IMR-90 (cell line): ENCODE results near the gene GALNT7. TPM values are rescaled to one million over a fixed set of nuclear protein-coding genes. Genes with fewer than 3 reads are reported as not detected.

Experiments used
- ATAC-seq: fragments of 200-7000 bp; cut with Tn5 transposase; 2 replicates; pipeline ENCODE4 v1.9.1; 2020; ENCODE audit warnings: low read depth, mild to moderate bottlenecking, moderate library complexity
- BruUV-seq: library from RNA; stranded (reverse); fragments of 400-500 nt; replicated peaks from 2 replicates; lab custom pipeline; 2021; lab: Mats Ljungman, UMichigan
- CTCF ChIA-PET: fragments of 300-600 bp; formaldehyde crosslinking; extraction: SDS; loops from one replicate; lab custom pipeline; 2021; ENCODE audit warnings: antibody characterized with exemption; lab: Yijun Ruan, JAX
- POLR2A ChIA-PET: fragments of 300-600 bp; sonication (Branson Sonifier 250); formaldehyde crosslinking; loops from one replicate; lab custom pipeline; 2022; ENCODE audit warnings: antibody characterized with exemption; ENCODE audit not compliant: unreplicated experiment; lab: Charles Lee
- DNase-seq: peaks from one replicate; pipeline ENCODE4 v3.0.0; 2013
- H2AFZ ChIP-seq: replicated peaks from 2 replicates; pipeline ENCODE3; 2013; ENCODE audit warnings: low read length, mild to moderate bottlenecking; ENCODE audit not compliant: poor library complexity
- H2AK5ac ChIP-seq: 2 replicates; pipeline ENCODE4 v1.6.1; 2013; ENCODE audit warnings: low read depth, low read length, inconsistent platforms
- H2AK9ac ChIP-seq: replicated peaks from 2 replicates; pipeline ENCODE3; 2013; ENCODE audit warnings: mild to moderate bottlenecking, low read depth, low read length, moderate library complexity; ENCODE audit not compliant: poor library complexity
- H2BK120ac ChIP-seq: 2 replicates; pipeline ENCODE4 v1.6.1; 2013; ENCODE audit warnings: low read depth, low read length, inconsistent platforms
- H2BK15ac ChIP-seq: 3 replicates; pipeline ENCODE4 v1.6.1; 2013; ENCODE audit warnings: low read depth, low read length, inconsistent platforms
- H2BK20ac ChIP-seq: 2 replicates; pipeline ENCODE4 v1.6.1; 2013; ENCODE audit warnings: low read depth, mild to moderate bottlenecking, inconsistent platforms, low read length, moderate library complexity
- H2BK5ac ChIP-seq: 2 replicates; pipeline ENCODE4 v1.6.1; 2013; ENCODE audit warnings: mild to moderate bottlenecking, low read depth, low read length, inconsistent platforms; ENCODE audit not compliant: poor library complexity, severe bottlenecking
- H3K14ac ChIP-seq: replicated peaks from 2 replicates; pipeline ENCODE4 v1.6.1; 2013; ENCODE audit warnings: low read depth, low read length, inconsistent platforms
- H3K18ac ChIP-seq: 2 replicates; pipeline ENCODE4 v1.6.1; 2013; ENCODE audit warnings: low read depth, low read length, control low read depth
- H3K23ac ChIP-seq: 2 replicates; pipeline ENCODE4 v1.6.1; 2013; ENCODE audit warnings: low read depth, low read length, inconsistent platforms
- H3K27ac ChIP-seq: 2 replicates; pipeline ENCODE4 v1.5.1; 2013; ENCODE audit warnings: mild to moderate bottlenecking, control low read depth, low read length; ENCODE audit not compliant: insufficient read depth
- H3K27me3 ChIP-seq: 2 replicates; pipeline ENCODE4 v1.6.1; 2013; ENCODE audit warnings: low read length; ENCODE audit not compliant: control insufficient read depth, insufficient read depth
- H3K36me3 ChIP-seq: 2 replicates; pipeline ENCODE4 v1.6.1; 2013; ENCODE audit warnings: low read length, mixed read lengths; ENCODE audit not compliant: control insufficient read depth, insufficient read depth
- H3K4ac ChIP-seq: 2 replicates; pipeline ENCODE4 v1.6.1; 2013; ENCODE audit warnings: low read depth, low read length, inconsistent platforms
- H3K4me1 ChIP-seq: 2 replicates; pipeline ENCODE4 v1.6.1; 2013; ENCODE audit warnings: low read length, mixed read lengths; ENCODE audit not compliant: control insufficient read depth, insufficient read depth
- H3K4me2 ChIP-seq: 2 replicates; pipeline ENCODE4 v1.6.1; 2013; ENCODE audit warnings: low read depth, mild to moderate bottlenecking, control low read depth, low read length, moderate library complexity
- H3K4me3 ChIP-seq: 2 replicates; pipeline ENCODE4 v1.5.1; 2013; ENCODE audit warnings: low read depth, mild to moderate bottlenecking, control low read depth, low read length, moderate library complexity; ENCODE audit not compliant: insufficient read depth
- H3K56ac ChIP-seq: 2 replicates; pipeline ENCODE4 v1.6.1; 2013; ENCODE audit warnings: low read length, inconsistent platforms; ENCODE audit not compliant: insufficient read depth; ENCODE audit errors: extremely low read depth
- H3K79me1 ChIP-seq, 2 experiments: 2 replicates each; pipeline ENCODE4 v1.6.1; 2013; ENCODE audit warnings: low read length in 2 of 2, inconsistent platforms in 1 of 2, low read depth in 1 of 2
- H3K9ac ChIP-seq: 2 replicates; pipeline ENCODE4 v1.6.1; 2013; ENCODE audit warnings: low read depth, low read length, control low read depth
- H3K9me1 ChIP-seq: 2 replicates; pipeline ENCODE4 v1.6.1; 2013; ENCODE audit warnings: low read length, inconsistent platforms; ENCODE audit not compliant: insufficient read depth
- H3K9me3 ChIP-seq: 2 replicates; pipeline ENCODE4 v1.6.1; 2013; ENCODE audit warnings: low read length; ENCODE audit not compliant: control insufficient read depth, insufficient read depth
- H4K20me1 ChIP-seq: 2 replicates; pipeline ENCODE4 v1.6.1; 2013; ENCODE audit warnings: low read length, inconsistent platforms; ENCODE audit not compliant: insufficient read depth
- H4K5ac ChIP-seq: 2 replicates; pipeline ENCODE4 v1.6.1; 2013; ENCODE audit warnings: mild to moderate bottlenecking, low read depth, low read length, control low read depth
- H4K8ac ChIP-seq, 2 experiments: 2 replicates each; pipeline ENCODE4 v1.6.1; 2013; ENCODE audit warnings: low read depth in 2 of 2, low read length in 2 of 2, control low read depth in 1 of 2, inconsistent platforms in 1 of 2
- H4K91ac ChIP-seq: 2 replicates; pipeline ENCODE4 v1.6.1; 2013; ENCODE audit warnings: low read depth, low read length, inconsistent platforms; ENCODE audit not compliant: insufficient read depth
- CEBPB ChIP-seq: IDR thresholded peaks from 2 replicates; pipeline ENCODE4 v1.6.1; 2012; ENCODE audit warnings: low read depth, low read length, improper control_type of control experiment
- POLR2A ChIP-seq: IDR thresholded peaks from 2 replicates; pipeline ENCODE4 v1.6.1; 2012; ENCODE audit warnings: mild to moderate bottlenecking, low read depth, low read length
- RAD21 ChIP-seq: IDR thresholded peaks from 2 replicates; pipeline ENCODE4 v1.6.1; 2012; ENCODE audit warnings: low read length, improper control_type of control experiment
- RFX5 ChIP-seq: IDR thresholded peaks from 2 replicates; pipeline ENCODE4 v1.8.0; 2012; ENCODE audit warnings: low read depth, mild to moderate bottlenecking, low read length, moderate library complexity
- WGBS, 2 experiments: methylation state at CpG; one replicate each; pipeline versions ENCODE4 v1.1.5 to v1.1.7; 2013; ENCODE audit warnings: missing lambda C conversion rate in 2 of 2; ENCODE audit not compliant: insufficient read length in 1 of 2; ENCODE audit errors: extremely low coverage in 2 of 2; 5-methylcytosine and 5-hydroxymethylcytosine counted together
- dilution Hi-C: fragments of 300-500 bp; cut with HindIII; formaldehyde crosslinking; loops from one replicate; pipeline ENCODE4 v1.14.3; 2018; ENCODE audit warnings: low sequenced_read_pairs; ENCODE audit not compliant: unreplicated experiment
- in situ Hi-C: fragments of 300-500 bp; cut with MboI; formaldehyde crosslinking; loops from 3 replicates; pipeline ENCODE4 v1.14.3; 2019; ENCODE audit warnings: low sequenced_read_pairs, inconsistent platforms, mixed read lengths
- intact Hi-C: fragments of 100-400 bp; cut with micrococcal nuclease; formaldehyde crosslinking; loops from 2 replicates; pipeline ENCODE4 v1.10.0; 2022
- polyA plus RNA-seq, 3 experiments: library from polyadenylated mRNA; depleted of rRNA; stranded (reverse); fragments of >200 nt; gene quantifications; 2 replicates each; pipeline ENCODE4 v1.2.3, GENCODE V29; 2012; ENCODE audit warnings: low replicate concordance in 1 of 3
- total RNA-seq: library from RNA; depleted of rRNA; stranded (reverse); fragments of >200 nt; gene quantifications from 2 replicates; pipeline ENCODE4 v1.2.3, GENCODE V29; 2012
- TF ChIP-seq, protein P1 (sequence below): fragments of 150-350 bp; IDR thresholded peaks from 2 replicates; pipeline ENCODE4 v1.6.1; 2016; ENCODE audit warnings: low read depth, mild to moderate bottlenecking, low read length, moderate library complexity, borderline replicate concordance

GALNT7 gene
- total and polyA plus RNA-seq, 2 of the 4 experiments (the other 2 are of a cell fraction) = 19.1 to 31.2 TPM

DNA sequence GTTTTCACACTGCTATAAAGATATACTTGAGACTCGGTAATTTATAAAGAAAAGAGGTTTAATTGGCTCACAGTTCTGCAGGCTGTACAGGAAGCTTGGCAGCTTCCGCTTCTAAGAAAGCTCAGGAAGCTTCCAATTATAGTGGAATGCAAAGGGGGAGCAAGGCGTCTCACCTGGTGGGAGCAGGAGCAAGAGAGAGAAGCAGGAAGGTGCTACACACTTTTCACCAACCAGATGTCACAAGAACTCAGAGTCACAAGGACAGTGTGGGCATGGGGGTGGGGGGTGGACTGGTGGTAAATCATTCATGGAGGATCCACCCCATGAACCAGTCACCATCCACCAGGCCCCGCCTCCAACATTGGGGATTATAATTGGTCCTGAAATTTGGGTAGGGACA, 142.8 kb downstream of the GALNT7 start:
- no peak for TF ChIP-seq POLR2A
- TF ChIP-seq RFX5 = no peak
- TF ChIP-seq CEBPB = no peak
- TF ChIP-seq RAD21 = no peak
- TF ChIP-seq, protein P1, sequence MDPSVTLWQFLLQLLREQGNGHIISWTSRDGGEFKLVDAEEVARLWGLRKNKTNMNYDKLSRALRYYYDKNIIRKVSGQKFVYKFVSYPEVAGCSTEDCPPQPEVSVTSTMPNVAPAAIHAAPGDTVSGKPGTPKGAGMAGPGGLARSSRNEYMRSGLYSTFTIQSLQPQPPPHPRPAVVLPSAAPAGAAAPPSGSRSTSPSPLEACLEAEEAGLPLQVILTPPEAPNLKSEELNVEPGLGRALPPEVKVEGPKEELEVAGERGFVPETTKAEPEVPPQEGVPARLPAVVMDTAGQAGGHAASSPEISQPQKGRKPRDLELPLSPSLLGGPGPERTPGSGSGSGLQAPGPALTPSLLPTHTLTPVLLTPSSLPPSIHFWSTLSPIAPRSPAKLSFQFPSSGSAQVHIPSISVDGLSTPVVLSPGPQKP = no peak
- Histone ChIP-seq H3K4me1 (no peaks in the 10 kb centered on the region), H3K4me2 (no peak overlapping the region), H2AFZ (no peak overlapping the region), H3K9me1 (peaks cover 7% of the 10 kb centered on the region), H3K56ac (no peak overlapping the region), H2AK9ac (no peak overlapping the region), H2BK20ac (no peak overlapping the region), H3K4me3 (no peak overlapping the region), H3K23ac (no peak overlapping the region), H3K9me3 (no peaks in the 10 kb centered on the region), H3K18ac (no peak overlapping the region), H4K5ac (no peak overlapping the region), H3K79me1 (no peaks in the 10 kb centered on the region; a peak in 2 of 4 replicates), H3K4ac (no peak overlapping the region), H2BK5ac (no peak overlapping the region), H3K14ac (no peak overlapping the region), H2BK15ac (no peak overlapping the region), H2BK120ac (no peak overlapping the region), H4K91ac (no peak overlapping the region), H3K36me3 (0 out of 2 replicates have a peak, but pooled peaks cover 1% of the 10 kb centered on the region), H3K9ac (no peak overlapping the region), H4K8ac (no peak overlapping the region), H3K27ac (no peak overlapping the region), H4K20me1 (no peaks in the 10 kb centered on the region), H3K27me3 (no peaks in the 10 kb centered on the region), H2AK5ac (no peak overlapping the region)
- no TSS peak for BruUV-seq
- ChIA-PET CTCF (no interaction called here), POLR2A (no interaction called here)
- dilution Hi-C loops = no loop called here
- intact Hi-C loops = no loop called here
- ATAC-seq (no peak), DNase-seq (no peak)
- WGBS, 2 experiments = no CpG with 5 or more reads among the region's 4 CpGs
- in situ Hi-C loops = loop anchor here (10.0 kb wide), 1 partner anchor 183 kb away; no protein-coding TSS in a partner anchor
